Measurements from ENCODE around the gene PYGL.
A peak's percentile ranks its signal among the peaks of the same experiment; 100 is the strongest.

PYGL gene

GRCh38 chr14:50875359-50876070 is 68.8 kb downstream of the PYGL start:
- Histone ChIP-seq H3K9me3 (ENCODE audit: control insufficient read depth in 1 of 2, low read length in 2 of 2) (no peaks in the 10 kb centered on the region), H3K36me3 (ENCODE audit: control insufficient read depth in 1 of 2, insufficient read depth in 2 of 2, low read length in 2 of 2) (no peaks in the 10 kb centered on the region), H3K9ac (ENCODE audit: low read depth in 1 of 2, low read length in 2 of 2) (no peak overlapping the region), H3K27me3 (ENCODE audit: control insufficient read depth in 1 of 2, insufficient read depth in 2 of 2, low read length in 2 of 2) (peaks cover 21 to 37% of the 10 kb centered on the region in 2 donors), H3K4me1 (ENCODE audit: control insufficient read depth in 1 of 2, insufficient read depth in 2 of 2, low read length in 2 of 2) (peaks cover 0 to 8% of the 10 kb centered on the region in 2 donors), H3K4me3 (ENCODE audit: low read depth in 1 of 2, low read length in 2 of 2) (no peak overlapping the region), H3K27ac (ENCODE audit: low read depth, low read length) (no peak overlapping the region)

DNA sequence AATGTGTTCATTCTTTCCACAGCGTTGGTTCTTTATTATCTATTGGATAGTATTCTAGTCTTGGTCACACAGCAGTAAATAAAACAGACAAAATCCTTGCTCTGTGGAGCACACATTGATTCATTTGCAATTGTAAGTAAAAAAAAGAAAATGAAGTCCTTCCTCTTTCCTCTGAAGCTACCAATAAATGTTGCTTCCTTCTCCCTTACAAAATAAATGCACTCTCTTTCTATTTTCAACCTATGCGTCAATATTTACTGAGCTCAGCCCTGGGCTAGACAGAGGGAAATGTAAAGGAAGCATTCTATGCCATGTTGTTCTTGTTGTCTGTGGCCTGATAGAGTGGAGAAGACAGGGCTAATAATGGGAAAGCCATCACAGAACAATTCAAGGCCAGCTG is 69.5 kb downstream of the PYGL start:
- no peak overlapping the region for H3K27ac ChIP-seq (ENCODE audit: low read depth, low read length)
- peaks cover 0 to 8% of the 10 kb centered on the region in 2 donors for H3K4me1 ChIP-seq (ENCODE audit: control insufficient read depth in 1 of 2, insufficient read depth in 2 of 2, low read length in 2 of 2)
- no peak overlapping the region for H3K4me3 ChIP-seq (ENCODE audit: low read depth in 1 of 2, low read length in 2 of 2)
- H3K36me3 ChIP-seq (ENCODE audit: control insufficient read depth in 1 of 2, insufficient read depth in 2 of 2, low read length in 2 of 2), result no peaks in the 10 kb centered on the region
- peaks cover 27 to 42% of the 10 kb centered on the region in 2 donors for H3K27me3 ChIP-seq (ENCODE audit: control insufficient read depth in 1 of 2, insufficient read depth in 2 of 2, low read length in 2 of 2)
- H3K9me3 ChIP-seq (ENCODE audit: control insufficient read depth in 1 of 2, low read length in 2 of 2), result no peaks in the 10 kb centered on the region
- no peak overlapping the region for H3K9ac ChIP-seq (ENCODE audit: low read depth in 1 of 2, low read length in 2 of 2)

DNA sequence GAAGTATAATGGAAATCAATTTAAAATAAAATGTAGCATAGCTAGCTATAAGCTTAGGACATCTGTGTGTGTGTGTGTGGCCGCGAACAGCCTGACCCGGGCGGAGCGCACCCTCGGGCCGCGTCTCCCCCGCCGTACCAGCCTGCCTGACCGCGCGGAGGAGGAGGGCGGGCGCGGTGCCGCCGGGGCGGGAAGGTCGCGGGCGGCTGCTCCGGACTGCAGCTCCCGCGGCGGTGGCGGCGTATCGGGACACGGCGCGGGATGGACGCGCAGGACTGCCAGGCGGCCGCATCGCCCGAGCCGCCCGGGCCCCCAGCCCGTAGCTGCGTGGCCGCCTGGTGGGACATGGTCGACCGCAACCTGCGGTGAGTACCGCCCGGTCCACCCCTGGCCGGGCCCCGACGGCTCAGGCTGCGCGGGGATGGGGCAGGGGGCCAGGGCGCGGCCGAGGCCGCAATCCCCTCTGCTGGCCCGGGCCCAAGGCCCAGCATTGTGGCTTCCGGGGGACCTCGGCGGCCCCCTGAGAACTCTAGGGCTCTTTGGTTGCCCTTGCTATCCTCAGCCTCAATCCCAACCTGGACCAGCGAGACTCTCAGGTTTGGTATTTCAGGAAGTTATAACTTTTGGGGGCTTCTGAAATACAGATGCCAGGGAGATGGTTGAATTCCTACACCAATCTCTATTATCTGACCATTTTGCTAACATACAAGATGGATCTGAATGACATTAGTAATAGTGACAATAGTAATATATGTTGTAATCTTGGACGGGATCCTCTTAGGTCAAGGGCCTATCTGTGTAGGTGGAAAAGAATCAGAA is 72.2 kb downstream of the PYGL start, which contains the start of gene ABHD12B:
Gene ABHD12B, plus strand, starts transcription at position 140 of the 819 bp plus-strand sequence. Its CDS starts 122 bp downstream, at position 262.
- peaks cover 0 to 8% of the 10 kb centered on the region in 2 donors for H3K4me1 ChIP-seq (ENCODE audit: control insufficient read depth in 1 of 2, insufficient read depth in 2 of 2, low read length in 2 of 2)
- H3K27me3 ChIP-seq (ENCODE audit: control insufficient read depth in 1 of 2, insufficient read depth in 2 of 2, low read length in 2 of 2), result peaks cover 31 to 42% of the 10 kb centered on the region in 2 donors
- H3K9ac ChIP-seq (ENCODE audit: low read depth in 1 of 2, low read length in 2 of 2), result no peak within 1 kb of the TSS
- no peak within 1 kb of the TSS for H3K4me3 ChIP-seq (ENCODE audit: low read depth in 1 of 2, low read length in 2 of 2)
- H3K9me3 ChIP-seq (ENCODE audit: control insufficient read depth in 1 of 2, low read length in 2 of 2), result no peaks in the 10 kb centered on the region
- H3K36me3 ChIP-seq (ENCODE audit: control insufficient read depth in 1 of 2, insufficient read depth in 2 of 2, low read length in 2 of 2), result no peaks in the 10 kb centered on the region
- no peak within 1 kb of the TSS for H3K27ac ChIP-seq (ENCODE audit: low read depth, low read length)

- H3K9me3 ChIP-seq (ENCODE audit: control insufficient read depth in 1 of 2, low read length in 2 of 2), result no peaks in the 10 kb centered on the region
- no peaks in the 10 kb centered on the region for H3K36me3 ChIP-seq (ENCODE audit: control insufficient read depth in 1 of 2, insufficient read depth in 2 of 2, low read length in 2 of 2)
- H3K27ac ChIP-seq (ENCODE audit: low read depth, low read length), result no peak overlapping the region
- H3K27me3 ChIP-seq (ENCODE audit: control insufficient read depth in 1 of 2, insufficient read depth in 2 of 2, low read length in 2 of 2), result peaks cover 31 to 39% of the 10 kb centered on the region in 2 donors
- H3K4me1 ChIP-seq (ENCODE audit: control insufficient read depth in 1 of 2, insufficient read depth in 2 of 2, low read length in 2 of 2), result peaks cover 0 to 8% of the 10 kb centered on the region in 2 donors
- no peak overlapping the region for H3K9ac ChIP-seq (ENCODE audit: low read depth in 1 of 2, low read length in 2 of 2)
- no peak overlapping the region for H3K4me3 ChIP-seq (ENCODE audit: low read depth in 1 of 2, low read length in 2 of 2)
These were observed 73.1 kb downstream of the PYGL start for GRCh38 chr14:50871228-50871627.

DNA sequence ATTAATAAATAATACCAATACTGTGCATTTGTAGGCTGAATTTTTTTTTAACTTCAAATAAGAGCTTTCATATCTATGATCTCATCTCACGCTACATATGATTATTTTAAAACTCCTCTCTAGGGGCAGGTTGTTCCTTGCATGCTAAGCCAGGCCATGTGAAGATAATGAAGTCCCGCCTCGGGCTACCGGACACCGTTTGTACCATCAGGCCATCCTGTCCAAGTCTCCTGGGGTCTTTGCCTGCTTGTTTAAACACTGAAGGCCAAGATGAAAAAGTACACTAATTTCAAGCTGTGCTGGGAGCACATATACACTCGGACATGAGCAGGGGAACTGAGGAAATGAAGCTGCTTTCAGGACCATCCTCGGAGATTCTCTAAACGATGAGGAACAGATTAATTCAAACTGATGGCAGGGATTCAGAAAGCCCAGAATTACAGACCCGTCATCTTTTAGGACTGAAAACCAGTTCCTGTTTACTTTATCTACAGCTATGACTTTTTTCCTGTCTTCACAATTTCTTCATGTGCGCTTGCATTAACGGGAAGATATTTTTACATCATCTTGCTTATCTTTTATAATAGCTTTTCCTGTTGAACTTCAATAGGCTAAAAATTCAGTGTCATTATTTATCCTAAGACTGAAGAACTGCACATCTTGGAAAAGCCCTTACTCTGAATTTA is 78.7 kb downstream of the PYGL start:
- H3K27me3 ChIP-seq (ENCODE audit: control insufficient read depth in 1 of 2, insufficient read depth in 2 of 2, low read length in 2 of 2), result peaks cover 5 to 10% of the 10 kb centered on the region in 2 donors
- no peaks in the 10 kb centered on the region for H3K4me1 ChIP-seq (ENCODE audit: control insufficient read depth in 1 of 2, insufficient read depth in 2 of 2, low read length in 2 of 2)
- no peaks in the 10 kb centered on the region for H3K36me3 ChIP-seq (ENCODE audit: control insufficient read depth in 1 of 2, insufficient read depth in 2 of 2, low read length in 2 of 2)
- H3K27ac ChIP-seq (ENCODE audit: low read depth, low read length), result no peak overlapping the region
- no peaks in the 10 kb centered on the region for H3K9me3 ChIP-seq (ENCODE audit: control insufficient read depth in 1 of 2, low read length in 2 of 2)
- no peak overlapping the region for H3K4me3 ChIP-seq (ENCODE audit: low read depth in 1 of 2, low read length in 2 of 2)
- H3K9ac ChIP-seq (ENCODE audit: low read depth in 1 of 2, low read length in 2 of 2), result no peak overlapping the region

- Histone ChIP-seq H3K4me3 (ENCODE audit: low read depth in 1 of 2, low read length in 2 of 2) (no peak overlapping the region), H3K36me3 (ENCODE audit: control insufficient read depth in 1 of 2, insufficient read depth in 2 of 2, low read length in 2 of 2) (no peaks in the 10 kb centered on the region), H3K27ac (ENCODE audit: low read depth, low read length) (no peak overlapping the region), H3K4me1 (ENCODE audit: control insufficient read depth in 1 of 2, insufficient read depth in 2 of 2, low read length in 2 of 2) (peaks cover 0 to 3% of the 10 kb centered on the region in 2 donors), H3K27me3 (ENCODE audit: control insufficient read depth in 1 of 2, insufficient read depth in 2 of 2, low read length in 2 of 2) (peaks cover 0 to 4% of the 10 kb centered on the region in 2 donors), H3K9ac (ENCODE audit: low read depth in 1 of 2, low read length in 2 of 2) (no peak overlapping the region), H3K9me3 (ENCODE audit: control insufficient read depth in 1 of 2, low read length in 2 of 2) (no peaks in the 10 kb centered on the region)
These were observed 79.3 kb downstream of the PYGL start for GRCh38 chr14:50864946-50865345.

DNA sequence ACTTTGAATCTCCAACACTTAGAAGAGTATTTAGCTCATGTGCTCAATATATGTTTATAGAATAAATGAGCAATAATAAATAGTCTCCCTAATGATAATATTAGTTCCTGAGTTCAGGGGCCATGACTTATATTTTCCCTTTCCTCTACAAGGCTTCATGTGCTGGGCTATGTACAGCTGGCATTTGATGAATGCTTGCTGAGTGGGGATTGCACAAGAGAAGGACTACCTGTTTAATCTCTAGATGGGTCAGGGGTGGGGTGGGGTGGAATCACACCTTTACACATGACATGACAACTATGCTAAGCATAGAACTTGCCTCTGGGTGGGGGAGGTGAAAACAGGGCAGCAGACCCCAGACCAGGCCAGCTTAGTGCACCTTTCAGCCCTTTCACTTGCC is 80.0 kb downstream of the PYGL start:
- Histone ChIP-seq H3K9ac (ENCODE audit: low read depth in 1 of 2, low read length in 2 of 2) (no peak overlapping the region), H3K4me1 (ENCODE audit: control insufficient read depth in 1 of 2, insufficient read depth in 2 of 2, low read length in 2 of 2) (peaks cover 3 to 9% of the 10 kb centered on the region in 2 donors), H3K4me3 (ENCODE audit: low read depth in 1 of 2, low read length in 2 of 2) (no peak overlapping the region), H3K36me3 (ENCODE audit: control insufficient read depth in 1 of 2, insufficient read depth in 2 of 2, low read length in 2 of 2) (no peaks in the 10 kb centered on the region), H3K9me3 (ENCODE audit: control insufficient read depth in 1 of 2, low read length in 2 of 2) (no peaks in the 10 kb centered on the region), H3K27me3 (ENCODE audit: control insufficient read depth in 1 of 2, insufficient read depth in 2 of 2, low read length in 2 of 2) (peaks cover 0 to 4% of the 10 kb centered on the region in 2 donors), H3K27ac (ENCODE audit: low read depth, low read length) (no peak overlapping the region)

GRCh38 chr14:50862036-50862570 is 82.2 kb downstream of the PYGL start:
- H3K27me3 ChIP-seq (ENCODE audit: control insufficient read depth in 1 of 2, insufficient read depth in 2 of 2, low read length in 2 of 2), result no peaks in the 10 kb centered on the region
- no peak overlapping the region for H3K27ac ChIP-seq (ENCODE audit: low read depth, low read length)

DNA sequence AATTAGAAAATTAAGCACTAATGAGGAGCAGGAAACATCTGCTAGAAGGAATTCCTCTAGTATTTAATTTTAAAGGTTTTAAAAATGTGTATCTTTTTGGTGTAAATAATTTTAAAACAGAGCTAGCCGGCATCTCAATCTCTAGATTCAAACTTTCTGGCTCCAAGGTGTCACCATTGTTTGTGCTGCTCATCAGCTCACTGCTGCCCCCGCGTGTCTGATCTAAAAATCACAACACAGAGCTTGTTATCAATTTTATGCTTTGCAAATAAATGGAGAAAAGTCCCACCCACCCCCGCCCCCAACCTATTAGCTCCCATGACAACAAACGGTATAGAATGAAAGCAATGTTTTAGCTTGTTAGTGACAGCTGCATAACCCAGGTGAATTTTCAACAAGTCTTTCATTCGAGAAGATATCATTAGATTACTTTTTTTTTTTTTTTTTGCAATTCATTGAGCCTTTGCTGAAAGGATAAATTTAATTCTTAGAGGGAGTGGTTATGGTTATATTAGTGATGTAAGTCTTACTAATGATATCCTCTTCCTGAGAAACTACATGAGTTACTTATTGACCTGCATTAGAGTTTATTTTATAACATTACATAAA is 83.7 kb downstream of the PYGL start:
- Histone ChIP-seq H3K27me3 (ENCODE audit: control insufficient read depth in 1 of 2, insufficient read depth in 2 of 2, low read length in 2 of 2) (no peaks in the 10 kb centered on the region), H3K4me3 (ENCODE audit: low read depth in 1 of 2, low read length in 2 of 2) (peak overlapping the region; percentile 60 to 76), H3K9ac (ENCODE audit: low read depth in 1 of 2, low read length in 2 of 2) (peak overlapping the region in 1 of 2 donors; percentile 59), H3K9me3 (ENCODE audit: control insufficient read depth in 1 of 2, low read length in 2 of 2) (no peaks in the 10 kb centered on the region), H3K36me3 (ENCODE audit: control insufficient read depth in 1 of 2, insufficient read depth in 2 of 2, low read length in 2 of 2) (no peaks in the 10 kb centered on the region), H3K27ac (ENCODE audit: low read depth, low read length) (no peak overlapping the region), H3K4me1 (ENCODE audit: control insufficient read depth in 1 of 2, insufficient read depth in 2 of 2, low read length in 2 of 2) (peaks cover 5 to 9% of the 10 kb centered on the region in 2 donors)

More at GRCh38 chr14:50862036-50862570, 82.2 kb downstream of the PYGL start:
- Histone ChIP-seq H3K4me1 (ENCODE audit: control insufficient read depth in 1 of 2, insufficient read depth in 2 of 2, low read length in 2 of 2) (peaks cover 5 to 9% of the 10 kb centered on the region in 2 donors), H3K36me3 (ENCODE audit: control insufficient read depth in 1 of 2, insufficient read depth in 2 of 2, low read length in 2 of 2) (no peaks in the 10 kb centered on the region), H3K9ac (ENCODE audit: low read depth in 1 of 2, low read length in 2 of 2) (no peak overlapping the region), H3K9me3 (ENCODE audit: control insufficient read depth in 1 of 2, low read length in 2 of 2) (no peaks in the 10 kb centered on the region), H3K4me3 (ENCODE audit: low read depth in 1 of 2, low read length in 2 of 2) (no peak overlapping the region)

Measured in duodenal mucosa (tissue), 2 donors.